Endothelial cell of umbilical vein (primary cell): Measurements from ENCODE around the gene PHLPP1. TPM values are rescaled to one million over a fixed set of nuclear protein-coding genes. Genes with fewer than 3 reads are reported as not detected.

Experiments used
- BruUV-seq: library from RNA; stranded (reverse); fragments of 400-500 nt; replicated peaks from 2 replicates; lab custom pipeline; 2021; lab: Mats Ljungman, UMichigan
- CTCF ChIA-PET: fragments of 300-600, 350-600 bp; sonication (Branson Sonifier 250); formaldehyde crosslinking; loops from one replicate; lab custom pipeline; 2021; ENCODE audit warnings: antibody characterized with exemption, inconsistent platforms; lab: Charles Lee
- POLR2A ChIA-PET: fragments of 300-600, 350-600 bp; sonication (Branson Sonifier 250); formaldehyde crosslinking; loops from one replicate; lab custom pipeline; 2021; ENCODE audit warnings: antibody characterized with exemption, inconsistent platforms; lab: Charles Lee
- DNase-seq: peaks from one replicate; pipeline ENCODE4 v3.0.0-alpha.2; 2011; ENCODE audit warnings: low read depth, low spot score
- FAIRE-seq: peaks from 2 replicates; lab custom pipeline; 2011; peaks lifted over from hg19 to GRCh38; lab: Jason Lieb, UNC
- H2AFZ ChIP-seq: 2 replicates; pipeline ENCODE4 v1.6.0; 2012; ENCODE audit warnings: low read depth, low read length, control low read depth, inconsistent platforms
- H3K27ac ChIP-seq: 2 replicates; pipeline ENCODE4 v1.5.1; 2011; ENCODE audit warnings: low read depth, mild to moderate bottlenecking, control low read depth, low read length, moderate library complexity; ENCODE audit not compliant: insufficient read depth
- H3K27me3 ChIP-seq, 2 experiments: 2 replicates each; pipeline versions ENCODE4 v1.6.0 to v1.6.1; 2011; ENCODE audit warnings: low read length in 2 of 2, mixed read lengths in 1 of 2; ENCODE audit not compliant: control insufficient read depth in 2 of 2, insufficient read depth in 2 of 2
- H3K36me3 ChIP-seq, 2 experiments: 2 replicates in 1 of 2; 3 replicates in 1 of 2; pipeline ENCODE4 v1.5.1; 2011; ENCODE audit warnings: low read length in 2 of 2, mild to moderate bottlenecking in 1 of 2, moderate library complexity in 1 of 2; ENCODE audit not compliant: control insufficient read depth in 2 of 2, insufficient read depth in 2 of 2; ENCODE audit errors: extremely low read depth in 1 of 2
- H3K4me1 ChIP-seq: 3 replicates; pipeline ENCODE4 v1.5.1; 2011; ENCODE audit warnings: mild to moderate bottlenecking, low read length; ENCODE audit not compliant: control insufficient read depth, insufficient read depth; ENCODE audit errors: extremely low read depth
- H3K4me2 ChIP-seq: 2 replicates; pipeline ENCODE4 v1.6.1; 2011; ENCODE audit warnings: low read length, control low read depth, mixed read lengths; ENCODE audit not compliant: insufficient read depth
- H3K4me3 ChIP-seq, 3 experiments: fragments of 200-600 bp in 1 of 3; sonication (generic), shearing (Covaris generic) in 1 of 3; replicated peaks in 1 of 3; 2 replicates each; pipeline ENCODE4 v1.5.1; 2011 to 2016; ENCODE audit warnings: control low read depth in 3 of 3, low read length in 3 of 3, mild to moderate bottlenecking in 2 of 3, inconsistent platforms in 1 of 3, low read depth in 1 of 3, moderate library complexity in 1 of 3; ENCODE audit not compliant: insufficient read depth in 1 of 3
- H3K79me2 ChIP-seq: 2 replicates; pipeline ENCODE4 v1.6.0; 2012; ENCODE audit warnings: low read length, inconsistent platforms; ENCODE audit not compliant: control insufficient read depth, insufficient read depth
- H3K9ac ChIP-seq: replicated peaks from 2 replicates; pipeline ENCODE3; 2011; ENCODE audit warnings: low read length, control low read depth; ENCODE audit not compliant: insufficient read depth; ENCODE audit errors: extremely low read depth
- H3K9me1 ChIP-seq: replicated peaks from 3 replicates; pipeline ENCODE4 v1.6.0; 2011; ENCODE audit warnings: mild to moderate bottlenecking, low read length; ENCODE audit not compliant: control insufficient read depth, insufficient read depth; ENCODE audit errors: extremely low read depth
- H3K9me3 ChIP-seq: replicated peaks from 2 replicates; pipeline ENCODE4 v1.5.1; 2012; ENCODE audit warnings: low read length, inconsistent platforms; ENCODE audit not compliant: control insufficient read depth, insufficient read depth
- H4K20me1 ChIP-seq: replicated peaks from 2 replicates; pipeline ENCODE3; 2011; ENCODE audit warnings: mild to moderate bottlenecking, low read length; ENCODE audit not compliant: control insufficient read depth, insufficient read depth; ENCODE audit errors: extremely low read depth
- EZH2 ChIP-seq: IDR thresholded peaks from 2 replicates; pipeline ENCODE4 v1.6.1; 2012; ENCODE audit warnings: borderline replicate concordance, low read depth, mild to moderate bottlenecking, moderate library complexity, low read length, inconsistent platforms; ENCODE audit not compliant: severe bottlenecking
- FOS ChIP-seq: IDR thresholded peaks from 2 replicates; pipeline ENCODE4 v1.6.1; 2011; ENCODE audit warnings: mild to moderate bottlenecking, low read length, moderate library complexity, borderline replicate concordance; ENCODE audit not compliant: insufficient read depth
- GATA2 ChIP-seq: IDR thresholded peaks from 2 replicates; pipeline ENCODE4 v1.7.0; 2011; ENCODE audit warnings: low read depth, mild to moderate bottlenecking, moderate library complexity, mixed read lengths, low read length; ENCODE audit not compliant: insufficient read length, insufficient read depth
- JUN ChIP-seq: IDR thresholded peaks from 2 replicates; pipeline ENCODE4 v1.6.1; 2011; ENCODE audit warnings: borderline replicate concordance, low read depth; ENCODE audit not compliant: insufficient read length, insufficient read depth
- MYC ChIP-seq: IDR thresholded peaks from one replicate; pipeline ENCODE4 v1.6.1; 2011; ENCODE audit warnings: mild to moderate bottlenecking, low read depth, low read length
- POLR2A ChIP-seq: IDR thresholded peaks from 2 replicates; pipeline ENCODE4 v1.6.1; 2012; ENCODE audit warnings: low read depth, mild to moderate bottlenecking, control low read depth, low read length
- POLR2AphosphoS5 ChIP-seq: IDR thresholded peaks from 2 replicates; pipeline ENCODE4 v1.6.1; 2012; ENCODE audit warnings: low read depth, mild to moderate bottlenecking, control low read depth, low read length, moderate library complexity; ENCODE audit not compliant: insufficient read depth
- dilution Hi-C: fragments of 300-500 bp; cut with MboI; formaldehyde crosslinking; loops from one replicate; pipeline ENCODE4 v1.15.0; 2019; ENCODE audit warnings: low sequenced_read_pairs; ENCODE audit not compliant: extremely low pct_ligation_motif_present
- intact Hi-C: fragments of 100-400 bp; cut with micrococcal nuclease; formaldehyde crosslinking; loops from one replicate; pipeline ENCODE4 v1.10.0; 2022
- polyA plus RNA-seq, 4 experiments: library from polyadenylated mRNA; depleted of rRNA in 3 of 4; stranded (reverse) in 3 of 4; unstranded in 1 of 4; fragments of >200 nt; gene quantifications; 2 replicates each; pipeline versions ENCODE4 v1.2.1 to v1.2.3, GENCODE V29; 2011 to 2012; ENCODE audit warnings: missing spikeins in 1 of 4
- total RNA-seq: library from RNA; stranded (reverse); gene quantifications from 2 replicates; pipeline ENCODE4 v1.2.3, GENCODE V29; 2021
- TF ChIP-seq, protein P1 (sequence below), 2 donors: IDR thresholded peaks; 1 replicate in 1 of 2; 2 replicates in 1 of 2; pipeline ENCODE4 v1.5.1; 2011; ENCODE audit warnings: low read length in 2 of 2, mild to moderate bottlenecking in 2 of 2, moderate library complexity in 2 of 2, control low read depth in 1 of 2, inconsistent platforms in 1 of 2, low read depth in 1 of 2; ENCODE audit not compliant: insufficient read depth in 1 of 2; ENCODE audit errors: extremely low read depth in 1 of 2
- TF ChIP-seq, protein P2 (sequence below): IDR thresholded peaks from 2 replicates; pipeline ENCODE4 v1.6.1; 2011; ENCODE audit not compliant: insufficient read depth, insufficient read length

PHLPP1 gene
- total and polyA plus RNA-seq, 2 donors (not counting 3 experiments of a cell fraction or from before 2014, with no cell fraction given) = 4.0 to 10.8 TPM

DNA sequence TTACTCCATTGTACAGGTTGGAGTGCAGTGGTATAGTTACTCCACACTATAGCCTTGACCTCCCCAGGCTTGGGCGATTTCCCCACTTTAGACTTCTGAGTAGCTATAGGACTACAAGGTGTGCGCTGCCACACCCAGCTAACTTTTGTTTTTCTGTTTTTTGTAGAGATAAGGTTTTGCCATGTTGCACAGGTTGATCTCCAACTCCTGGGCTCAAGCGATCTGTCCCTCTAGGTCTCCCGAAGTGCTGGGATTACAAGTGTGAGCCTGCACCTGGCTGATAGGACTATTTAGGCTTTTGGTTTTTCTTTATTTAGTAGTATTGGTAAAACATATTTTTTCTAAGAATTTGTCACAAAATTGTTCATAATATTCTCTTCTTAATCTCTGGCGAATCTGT is 121.7 kb downstream of the PHLPP1 start:
- Histone ChIP-seq H3K4me1 (peaks cover 5% of the 10 kb centered on the region), H3K27ac (no peak overlapping the region), H3K4me2 (no peak overlapping the region), H3K9me3 (no peaks in the 10 kb centered on the region), H3K27me3 (no peaks in the 10 kb centered on the region), H3K4me3 (no peak overlapping the region), H3K9ac (no peak overlapping the region), H3K79me2 (no peaks in the 10 kb centered on the region), H3K9me1 (no peaks in the 10 kb centered on the region), H4K20me1 (no peaks in the 10 kb centered on the region), H2AFZ (no peak overlapping the region), H3K36me3 (no peaks in the 10 kb centered on the region)
- dilution Hi-C loops (no loop called here), intact Hi-C loops (no loop called here)
- TF ChIP-seq EZH2 = no peak
- TF ChIP-seq JUN = no peak
- TF ChIP-seq MYC = no peak
- no peak for TF ChIP-seq POLR2A
- no peak for TF ChIP-seq GATA2
- no peak for TF ChIP-seq POLR2AphosphoS5
- TF ChIP-seq FOS = no peak
- TF ChIP-seq, protein P1, sequence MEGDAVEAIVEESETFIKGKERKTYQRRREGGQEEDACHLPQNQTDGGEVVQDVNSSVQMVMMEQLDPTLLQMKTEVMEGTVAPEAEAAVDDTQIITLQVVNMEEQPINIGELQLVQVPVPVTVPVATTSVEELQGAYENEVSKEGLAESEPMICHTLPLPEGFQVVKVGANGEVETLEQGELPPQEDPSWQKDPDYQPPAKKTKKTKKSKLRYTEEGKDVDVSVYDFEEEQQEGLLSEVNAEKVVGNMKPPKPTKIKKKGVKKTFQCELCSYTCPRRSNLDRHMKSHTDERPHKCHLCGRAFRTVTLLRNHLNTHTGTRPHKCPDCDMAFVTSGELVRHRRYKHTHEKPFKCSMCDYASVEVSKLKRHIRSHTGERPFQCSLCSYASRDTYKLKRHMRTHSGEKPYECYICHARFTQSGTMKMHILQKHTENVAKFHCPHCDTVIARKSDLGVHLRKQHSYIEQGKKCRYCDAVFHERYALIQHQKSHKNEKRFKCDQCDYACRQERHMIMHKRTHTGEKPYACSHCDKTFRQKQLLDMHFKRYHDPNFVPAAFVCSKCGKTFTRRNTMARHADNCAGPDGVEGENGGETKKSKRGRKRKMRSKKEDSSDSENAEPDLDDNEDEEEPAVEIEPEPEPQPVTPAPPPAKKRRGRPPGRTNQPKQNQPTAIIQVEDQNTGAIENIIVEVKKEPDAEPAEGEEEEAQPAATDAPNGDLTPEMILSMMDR (IDR thresholded peaks at IDR 0.05; ENCODE audit: extremely low read depth in 1 of 2, insufficient read depth in 1 of 2, low read depth in 1 of 2, low read length in 2 of 2) = no peak
- TF ChIP-seq, protein P2, sequence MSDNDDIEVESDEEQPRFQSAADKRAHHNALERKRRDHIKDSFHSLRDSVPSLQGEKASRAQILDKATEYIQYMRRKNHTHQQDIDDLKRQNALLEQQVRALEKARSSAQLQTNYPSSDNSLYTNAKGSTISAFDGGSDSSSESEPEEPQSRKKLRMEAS = no peak
- ChIA-PET POLR2A (no interaction called here), CTCF (no interaction called here)
- DNase-seq = no peak
- BruUV-seq = no TSS peak
- FAIRE-seq = no peak
